Kidney epithelial cell (primary cell): ENCODE data around the gene NDUFAF3. TPM values are rescaled to one million over a fixed set of nuclear protein-coding genes. Genes with fewer than 3 reads are reported as not detected.

Experiments
- DNase-seq: peaks from one replicate; pipeline ENCODE4 v3.0.0-alpha.2; 2010; ENCODE audit warnings: low read depth
- H3K27me3 ChIP-seq: 2 replicates; pipeline ENCODE4 v1.6.0; 2011; ENCODE audit warnings: low read length; ENCODE audit not compliant: control insufficient read depth, insufficient read depth
- H3K36me3 ChIP-seq: 2 replicates; pipeline ENCODE4 v1.5.1; 2011; ENCODE audit warnings: low read length; ENCODE audit not compliant: control insufficient read depth, insufficient read depth
- H3K4me3 ChIP-seq: 2 replicates; pipeline ENCODE4 v1.5.1; 2011; ENCODE audit warnings: low read depth, mild to moderate bottlenecking, control low read depth, low read length
- CTCF ChIP-seq: IDR thresholded peaks from 2 replicates; pipeline ENCODE4 v1.5.1; 2011; ENCODE audit warnings: mild to moderate bottlenecking, moderate library complexity, low read length, control low read depth, inconsistent platforms; ENCODE audit not compliant: insufficient read depth, poor library complexity, severe bottlenecking
- total RNA-seq: library from RNA; depleted of rRNA; stranded (reverse); fragments of >200 nt; gene quantifications from 2 replicates; pipeline ENCODE4 v1.2.3, GENCODE V29; 2015

The NDUFAF3 gene
- total RNA-seq, 1 donor from 2014 or later, result 102 TPM

GRCh38 chr3:48989796-48990635 is 31.9 kb upstream of the NDUFAF3 start, which contains the start of gene P4HTM:
P4HTM (plus strand) TSS chr3:48990241; CDS start chr3:48990257, 16 bp downstream.
- DNase-seq, result peak; percentile 65
- TF ChIP-seq CTCF, result peak; percentile 43
- H3K27me3 ChIP-seq, result no peaks in the 10 kb centered on the region
- peak within 1 kb of the TSS; percentile 94 for H3K4me3 ChIP-seq
- no peaks in the 10 kb centered on the region for H3K36me3 ChIP-seq

- DNase-seq, result no peak
- Histone ChIP-seq H3K36me3 (no peaks in the 10 kb centered on the region), H3K27me3 (no peaks in the 10 kb centered on the region), H3K4me3 (peak overlapping the region; percentile 94)
- TF ChIP-seq CTCF, result no peak
These were observed 31.1 kb upstream of the NDUFAF3 start for GRCh38 chr3:48990636-48991469.

GRCh38 chr3:48991851-48992545 is 29.9 kb upstream of the NDUFAF3 start:
- no peaks in the 10 kb centered on the region for H3K36me3 ChIP-seq
- TF ChIP-seq CTCF, result no peak
- no peak overlapping the region for H3K4me3 ChIP-seq
- no peak for DNase-seq
- no peaks in the 10 kb centered on the region for H3K27me3 ChIP-seq

GRCh38 chr3:48993834-48994233 is 28.1 kb upstream of the NDUFAF3 start:
- TF ChIP-seq CTCF, result no peak
- DNase-seq, result no peak
- Histone ChIP-seq H3K27me3 (no peaks in the 10 kb centered on the region), H3K36me3 (no peaks in the 10 kb centered on the region), H3K4me3 (no peak overlapping the region)

GRCh38 chr3:48996640-48997039 is 25.3 kb upstream of the NDUFAF3 start:
- no peak for TF ChIP-seq CTCF

More at GRCh38 chr3:48996640-48997039, 25.3 kb upstream of the NDUFAF3 start:
- DNase-seq, result no peak
- no peak overlapping the region for H3K4me3 ChIP-seq
- H3K27me3 ChIP-seq, result no peaks in the 10 kb centered on the region
- H3K36me3 ChIP-seq, result no peaks in the 10 kb centered on the region
